IMR-90 (cell line): ENCODE data around the gene RAPH1. TPM values are rescaled to one million over a fixed set of nuclear protein-coding genes. Genes with fewer than 3 reads are reported as not detected.

Source experiments
- ATAC-seq: fragments of 200-7000 bp; cut with Tn5 transposase; 2 replicates; pipeline ENCODE4 v1.9.1; 2020; ENCODE audit warnings: low read depth, mild to moderate bottlenecking, moderate library complexity
- BruUV-seq: library from RNA; stranded (reverse); fragments of 400-500 nt; replicated peaks from 2 replicates; lab custom pipeline; 2021; lab: Mats Ljungman, UMichigan
- CTCF ChIA-PET: fragments of 300-600 bp; formaldehyde crosslinking; extraction: SDS; loops from one replicate; lab custom pipeline; 2021; ENCODE audit warnings: antibody characterized with exemption; lab: Yijun Ruan, JAX
- POLR2A ChIA-PET: fragments of 300-600 bp; sonication (Branson Sonifier 250); formaldehyde crosslinking; loops from one replicate; lab custom pipeline; 2022; ENCODE audit warnings: antibody characterized with exemption; ENCODE audit not compliant: unreplicated experiment; lab: Charles Lee
- DNase-seq: peaks from one replicate; pipeline ENCODE4 v3.0.0; 2013
- H2AFZ ChIP-seq: replicated peaks from 2 replicates; pipeline ENCODE3; 2013; ENCODE audit warnings: low read length, mild to moderate bottlenecking; ENCODE audit not compliant: poor library complexity
- H2AK5ac ChIP-seq: 2 replicates; pipeline ENCODE4 v1.6.1; 2013; ENCODE audit warnings: low read depth, low read length, inconsistent platforms
- H2AK9ac ChIP-seq: replicated peaks from 2 replicates; pipeline ENCODE3; 2013; ENCODE audit warnings: mild to moderate bottlenecking, low read depth, low read length, moderate library complexity; ENCODE audit not compliant: poor library complexity
- H2BK120ac ChIP-seq: 2 replicates; pipeline ENCODE4 v1.6.1; 2013; ENCODE audit warnings: low read depth, low read length, inconsistent platforms
- H2BK15ac ChIP-seq: 3 replicates; pipeline ENCODE4 v1.6.1; 2013; ENCODE audit warnings: low read depth, low read length, inconsistent platforms
- H2BK20ac ChIP-seq: 2 replicates; pipeline ENCODE4 v1.6.1; 2013; ENCODE audit warnings: low read depth, mild to moderate bottlenecking, inconsistent platforms, low read length, moderate library complexity
- H2BK5ac ChIP-seq: 2 replicates; pipeline ENCODE4 v1.6.1; 2013; ENCODE audit warnings: mild to moderate bottlenecking, low read depth, low read length, inconsistent platforms; ENCODE audit not compliant: poor library complexity, severe bottlenecking
- H3K14ac ChIP-seq: replicated peaks from 2 replicates; pipeline ENCODE4 v1.6.1; 2013; ENCODE audit warnings: low read depth, low read length, inconsistent platforms
- H3K18ac ChIP-seq: 2 replicates; pipeline ENCODE4 v1.6.1; 2013; ENCODE audit warnings: low read depth, low read length, control low read depth
- H3K23ac ChIP-seq: 2 replicates; pipeline ENCODE4 v1.6.1; 2013; ENCODE audit warnings: low read depth, low read length, inconsistent platforms
- H3K27ac ChIP-seq: 2 replicates; pipeline ENCODE4 v1.5.1; 2013; ENCODE audit warnings: mild to moderate bottlenecking, control low read depth, low read length; ENCODE audit not compliant: insufficient read depth
- H3K27me3 ChIP-seq: 2 replicates; pipeline ENCODE4 v1.6.1; 2013; ENCODE audit warnings: low read length; ENCODE audit not compliant: control insufficient read depth, insufficient read depth
- H3K36me3 ChIP-seq: 2 replicates; pipeline ENCODE4 v1.6.1; 2013; ENCODE audit warnings: low read length, mixed read lengths; ENCODE audit not compliant: control insufficient read depth, insufficient read depth
- H3K4ac ChIP-seq: 2 replicates; pipeline ENCODE4 v1.6.1; 2013; ENCODE audit warnings: low read depth, low read length, inconsistent platforms
- H3K4me1 ChIP-seq: 2 replicates; pipeline ENCODE4 v1.6.1; 2013; ENCODE audit warnings: low read length, mixed read lengths; ENCODE audit not compliant: control insufficient read depth, insufficient read depth
- H3K4me2 ChIP-seq: 2 replicates; pipeline ENCODE4 v1.6.1; 2013; ENCODE audit warnings: low read depth, mild to moderate bottlenecking, control low read depth, low read length, moderate library complexity
- H3K4me3 ChIP-seq: 2 replicates; pipeline ENCODE4 v1.5.1; 2013; ENCODE audit warnings: low read depth, mild to moderate bottlenecking, control low read depth, low read length, moderate library complexity; ENCODE audit not compliant: insufficient read depth
- H3K56ac ChIP-seq: 2 replicates; pipeline ENCODE4 v1.6.1; 2013; ENCODE audit warnings: low read length, inconsistent platforms; ENCODE audit not compliant: insufficient read depth; ENCODE audit errors: extremely low read depth
- H3K79me1 ChIP-seq, 2 experiments: 2 replicates each; pipeline ENCODE4 v1.6.1; 2013; ENCODE audit warnings: low read length in 2 of 2, inconsistent platforms in 1 of 2, low read depth in 1 of 2
- H3K9ac ChIP-seq: 2 replicates; pipeline ENCODE4 v1.6.1; 2013; ENCODE audit warnings: low read depth, low read length, control low read depth
- H3K9me1 ChIP-seq: 2 replicates; pipeline ENCODE4 v1.6.1; 2013; ENCODE audit warnings: low read length, inconsistent platforms; ENCODE audit not compliant: insufficient read depth
- H3K9me3 ChIP-seq: 2 replicates; pipeline ENCODE4 v1.6.1; 2013; ENCODE audit warnings: low read length; ENCODE audit not compliant: control insufficient read depth, insufficient read depth
- H4K20me1 ChIP-seq: 2 replicates; pipeline ENCODE4 v1.6.1; 2013; ENCODE audit warnings: low read length, inconsistent platforms; ENCODE audit not compliant: insufficient read depth
- H4K5ac ChIP-seq: 2 replicates; pipeline ENCODE4 v1.6.1; 2013; ENCODE audit warnings: mild to moderate bottlenecking, low read depth, low read length, control low read depth
- H4K8ac ChIP-seq, 2 experiments: 2 replicates each; pipeline ENCODE4 v1.6.1; 2013; ENCODE audit warnings: low read depth in 2 of 2, low read length in 2 of 2, control low read depth in 1 of 2, inconsistent platforms in 1 of 2
- H4K91ac ChIP-seq: 2 replicates; pipeline ENCODE4 v1.6.1; 2013; ENCODE audit warnings: low read depth, low read length, inconsistent platforms; ENCODE audit not compliant: insufficient read depth
- BHLHE40 ChIP-seq: fragments of 150-350 bp; IDR thresholded peaks from 2 replicates; pipeline ENCODE4 v1.6.1; 2016; ENCODE audit warnings: mild to moderate bottlenecking, low read depth, low read length
- CEBPB ChIP-seq: IDR thresholded peaks from 2 replicates; pipeline ENCODE4 v1.6.1; 2012; ENCODE audit warnings: low read depth, low read length, improper control_type of control experiment
- CHD1 ChIP-seq: IDR thresholded peaks from 2 replicates; pipeline ENCODE4 v1.6.1; 2012; ENCODE audit warnings: low read depth, low read length, improper control_type of control experiment
- FOS ChIP-seq: fragments of 150-350 bp; IDR thresholded peaks from 2 replicates; pipeline ENCODE4 v1.6.1; 2016; ENCODE audit warnings: low read depth, low read length
- MAFK ChIP-seq: IDR thresholded peaks from 2 replicates; pipeline ENCODE4 v1.6.1; 2012; ENCODE audit warnings: low read depth, low read length, improper control_type of control experiment
- MAZ ChIP-seq: IDR thresholded peaks from 2 replicates; pipeline ENCODE4 v1.6.1; 2012; ENCODE audit warnings: low read depth, mild to moderate bottlenecking, low read length, improper control_type of control experiment, moderate library complexity, borderline replicate concordance
- MXI1 ChIP-seq: IDR thresholded peaks from 2 replicates; pipeline ENCODE4 v1.6.1; 2012; ENCODE audit warnings: low read depth, mild to moderate bottlenecking, low read length, moderate library complexity, borderline replicate concordance
- NFE2L2 ChIP-seq: fragments of 150-350 bp; IDR thresholded peaks from 2 replicates; pipeline ENCODE4 v1.6.1; 2016; ENCODE audit warnings: low read depth, mild to moderate bottlenecking, low read length
- POLR2A ChIP-seq: IDR thresholded peaks from 2 replicates; pipeline ENCODE4 v1.6.1; 2012; ENCODE audit warnings: mild to moderate bottlenecking, low read depth, low read length
- RAD21 ChIP-seq: IDR thresholded peaks from 2 replicates; pipeline ENCODE4 v1.6.1; 2012; ENCODE audit warnings: low read length, improper control_type of control experiment
- RCOR1 ChIP-seq: IDR thresholded peaks from 2 replicates; pipeline ENCODE4 v1.6.1; 2012; ENCODE audit warnings: mild to moderate bottlenecking, low read length, improper control_type of control experiment; ENCODE audit not compliant: insufficient replicate concordance
- RFX5 ChIP-seq: IDR thresholded peaks from 2 replicates; pipeline ENCODE4 v1.8.0; 2012; ENCODE audit warnings: low read depth, mild to moderate bottlenecking, low read length, moderate library complexity
- SMC3 ChIP-seq: fragments of 150-350 bp; IDR thresholded peaks from 2 replicates; pipeline ENCODE4 v1.6.1; 2016; ENCODE audit warnings: low read depth, mild to moderate bottlenecking, antibody characterized with exemption, low read length, moderate library complexity
- USF2 ChIP-seq: fragments of 150-350 bp; IDR thresholded peaks from 2 replicates; pipeline ENCODE4 v1.6.1; 2017; ENCODE audit warnings: mild to moderate bottlenecking, antibody characterized with exemption, low read length, low read depth
- WGBS, 2 experiments: methylation state at CpG; one replicate each; pipeline versions ENCODE4 v1.1.5 to v1.1.7; 2013; ENCODE audit warnings: missing lambda C conversion rate in 2 of 2; ENCODE audit not compliant: insufficient read length in 1 of 2; ENCODE audit errors: extremely low coverage in 2 of 2; 5-methylcytosine and 5-hydroxymethylcytosine counted together
- dilution Hi-C: fragments of 300-500 bp; cut with HindIII; formaldehyde crosslinking; loops from one replicate; pipeline ENCODE4 v1.14.3; 2018; ENCODE audit warnings: low sequenced_read_pairs; ENCODE audit not compliant: unreplicated experiment
- in situ Hi-C: fragments of 300-500 bp; cut with MboI; formaldehyde crosslinking; loops from 3 replicates; pipeline ENCODE4 v1.14.3; 2019; ENCODE audit warnings: low sequenced_read_pairs, inconsistent platforms, mixed read lengths
- intact Hi-C: fragments of 100-400 bp; cut with micrococcal nuclease; formaldehyde crosslinking; loops from 2 replicates; pipeline ENCODE4 v1.10.0; 2022
- polyA plus RNA-seq, 3 experiments: library from polyadenylated mRNA; depleted of rRNA; stranded (reverse); fragments of >200 nt; gene quantifications; 2 replicates each; pipeline ENCODE4 v1.2.3, GENCODE V29; 2012; ENCODE audit warnings: low replicate concordance in 1 of 3
- total RNA-seq: library from RNA; depleted of rRNA; stranded (reverse); fragments of >200 nt; gene quantifications from 2 replicates; pipeline ENCODE4 v1.2.3, GENCODE V29; 2012
- TF ChIP-seq, protein P1 (sequence below): conservative IDR thresholded peaks from 2 replicates; pipeline ENCODE4 v1.5.1; 2012; ENCODE audit warnings: mild to moderate bottlenecking, low read depth, low read length, improper control_type of control experiment
- TF ChIP-seq, protein P2 (sequence below): fragments of 150-350 bp; IDR thresholded peaks from 2 replicates; pipeline ENCODE4 v1.6.1; 2016; ENCODE audit warnings: low read depth, mild to moderate bottlenecking, low read length, moderate library complexity, borderline replicate concordance

Gene RAPH1
- total and polyA plus RNA-seq, 2 of the 4 experiments (the other 2 are of a cell fraction), result 7.5 to 15.1 TPM

DNA sequence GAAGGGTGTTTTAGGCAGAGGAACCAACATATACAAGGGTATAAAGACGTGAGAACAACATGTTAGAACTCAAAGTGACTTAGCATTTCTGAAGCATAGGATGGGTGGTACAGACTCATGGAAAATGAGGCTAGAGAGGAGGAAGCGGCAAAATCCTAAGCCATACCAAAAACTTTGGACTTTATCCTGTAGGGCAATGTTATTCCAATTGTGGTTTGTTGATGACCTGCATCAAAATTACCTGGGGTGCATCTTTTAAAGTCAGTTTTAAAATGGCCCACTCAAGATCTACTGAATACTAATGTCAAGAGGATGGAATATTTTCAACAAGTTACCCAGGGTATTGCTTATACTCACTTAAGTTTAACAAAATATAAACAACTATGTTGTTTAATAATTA, 34.8 kb downstream of the RAPH1 start:
- TF ChIP-seq CEBPB (no peak), SMC3 (no peak), RCOR1 (no peak), CHD1 (no peak), MAFK (no peak), USF2 (no peak), MXI1 (no peak), POLR2A (no peak), RFX5 (no peak), BHLHE40 (no peak), MAZ (no peak), NFE2L2 (no peak), FOS (no peak), RAD21 (no peak)
- TF ChIP-seq, protein P1, sequence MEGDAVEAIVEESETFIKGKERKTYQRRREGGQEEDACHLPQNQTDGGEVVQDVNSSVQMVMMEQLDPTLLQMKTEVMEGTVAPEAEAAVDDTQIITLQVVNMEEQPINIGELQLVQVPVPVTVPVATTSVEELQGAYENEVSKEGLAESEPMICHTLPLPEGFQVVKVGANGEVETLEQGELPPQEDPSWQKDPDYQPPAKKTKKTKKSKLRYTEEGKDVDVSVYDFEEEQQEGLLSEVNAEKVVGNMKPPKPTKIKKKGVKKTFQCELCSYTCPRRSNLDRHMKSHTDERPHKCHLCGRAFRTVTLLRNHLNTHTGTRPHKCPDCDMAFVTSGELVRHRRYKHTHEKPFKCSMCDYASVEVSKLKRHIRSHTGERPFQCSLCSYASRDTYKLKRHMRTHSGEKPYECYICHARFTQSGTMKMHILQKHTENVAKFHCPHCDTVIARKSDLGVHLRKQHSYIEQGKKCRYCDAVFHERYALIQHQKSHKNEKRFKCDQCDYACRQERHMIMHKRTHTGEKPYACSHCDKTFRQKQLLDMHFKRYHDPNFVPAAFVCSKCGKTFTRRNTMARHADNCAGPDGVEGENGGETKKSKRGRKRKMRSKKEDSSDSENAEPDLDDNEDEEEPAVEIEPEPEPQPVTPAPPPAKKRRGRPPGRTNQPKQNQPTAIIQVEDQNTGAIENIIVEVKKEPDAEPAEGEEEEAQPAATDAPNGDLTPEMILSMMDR, result no peak
- TF ChIP-seq, protein P2, sequence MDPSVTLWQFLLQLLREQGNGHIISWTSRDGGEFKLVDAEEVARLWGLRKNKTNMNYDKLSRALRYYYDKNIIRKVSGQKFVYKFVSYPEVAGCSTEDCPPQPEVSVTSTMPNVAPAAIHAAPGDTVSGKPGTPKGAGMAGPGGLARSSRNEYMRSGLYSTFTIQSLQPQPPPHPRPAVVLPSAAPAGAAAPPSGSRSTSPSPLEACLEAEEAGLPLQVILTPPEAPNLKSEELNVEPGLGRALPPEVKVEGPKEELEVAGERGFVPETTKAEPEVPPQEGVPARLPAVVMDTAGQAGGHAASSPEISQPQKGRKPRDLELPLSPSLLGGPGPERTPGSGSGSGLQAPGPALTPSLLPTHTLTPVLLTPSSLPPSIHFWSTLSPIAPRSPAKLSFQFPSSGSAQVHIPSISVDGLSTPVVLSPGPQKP, result no peak
- Histone ChIP-seq H3K36me3 (0 out of 2 replicates have a peak, but pooled peaks cover 1% of the 10 kb centered on the region), H3K4me2 (no peak overlapping the region), H2AK5ac (no peak overlapping the region), H4K20me1 (peaks cover 20% of the 10 kb centered on the region), H3K4ac (no peak overlapping the region), H3K9ac (no peak overlapping the region), H3K23ac (no peak overlapping the region), H3K4me3 (no peak overlapping the region), H3K56ac (no peak overlapping the region), H3K18ac (no peak overlapping the region), H2BK20ac (no peak overlapping the region), H4K5ac (no peak overlapping the region), H2AK9ac (no peak overlapping the region), H2AFZ (no peak overlapping the region), H3K79me1 (peaks cover 9 to 41% of the 10 kb centered on the region in 2 experiments), H2BK120ac (no peak overlapping the region), H3K9me3 (no peaks in the 10 kb centered on the region), H3K27me3 (no peaks in the 10 kb centered on the region), H3K14ac (no peak overlapping the region), H3K9me1 (peaks cover 3% of the 10 kb centered on the region; the same call in 1 of the 2 replicates), H2BK5ac (no peak overlapping the region), H3K27ac (no peak overlapping the region), H4K91ac (no peak overlapping the region), H3K4me1 (no peaks in the 10 kb centered on the region), H4K8ac (no peak overlapping the region), H2BK15ac (no peak overlapping the region)
- ChIA-PET CTCF (no interaction called here), POLR2A (no interaction called here)
- no peak for DNase-seq
- no TSS peak for BruUV-seq
- intact Hi-C loops (no loop called here), in situ Hi-C loops (no loop called here), dilution Hi-C loops (loop anchor here (25.0 kb wide), 1 partner anchor 312 kb away; no protein-coding TSS in a partner anchor)
- no CpG with 5 or more reads among the region's 2 CpGs for WGBS, 2 experiments
- no peak for ATAC-seq
